Fibroblast of lung (primary cell): Measurements from ENCODE around the gene CUBN. TPM values are rescaled to one million over a fixed set of nuclear protein-coding genes. Genes with fewer than 3 reads are reported as not detected.
A peak's percentile ranks its signal among the peaks of the same experiment; 100 is the strongest.

Source experiments
- DNase-seq, 2 donors: peaks; one replicate each; pipeline versions ENCODE4 v3.0.0 to v3.0.0-alpha.2; 2010; ENCODE audit warnings: low read depth in 2 of 2
- H2AFZ ChIP-seq: 2 replicates; pipeline ENCODE4 v1.5.1; 2012; ENCODE audit warnings: low read length, control low read depth, inconsistent platforms
- H3K27ac ChIP-seq: 2 replicates; pipeline ENCODE4 v1.5.1; 2011; ENCODE audit warnings: low read length, control low read depth; ENCODE audit not compliant: insufficient read depth
- H3K27me3 ChIP-seq: 2 replicates; pipeline ENCODE4 v1.5.1; 2011; ENCODE audit warnings: mild to moderate bottlenecking, low read length; ENCODE audit not compliant: control insufficient read depth, insufficient read depth
- H3K36me3 ChIP-seq: 2 replicates; pipeline ENCODE4 v1.5.1; 2011; ENCODE audit warnings: low read length; ENCODE audit not compliant: control insufficient read depth, insufficient read depth
- H3K4me1 ChIP-seq: 2 replicates; pipeline ENCODE4 v1.5.1; 2011; ENCODE audit warnings: low read length; ENCODE audit not compliant: control insufficient read depth, insufficient read depth; ENCODE audit errors: extremely low read depth
- H3K4me2 ChIP-seq: 2 replicates; pipeline ENCODE4 v1.5.1; 2011; ENCODE audit warnings: low read length, control low read depth; ENCODE audit not compliant: insufficient read depth; ENCODE audit errors: extremely low read depth
- H3K4me3 ChIP-seq, 4 experiments: fragments of 200-600 bp in 1 of 4; sonication (generic) in 1 of 4; replicated peaks in 1 of 4; 2 replicates each; pipeline ENCODE4 v1.5.1; 2011 to 2016; ENCODE audit warnings: low read length in 4 of 4, low read depth in 3 of 4, mild to moderate bottlenecking in 3 of 4, control low read depth in 2 of 4, inconsistent platforms in 1 of 4, mixed read lengths in 1 of 4; ENCODE audit not compliant: insufficient read depth in 1 of 4; ENCODE audit errors: control extremely low read depth in 1 of 4
- H3K79me2 ChIP-seq: 2 replicates; pipeline ENCODE4 v1.5.1; 2012; ENCODE audit warnings: mild to moderate bottlenecking, low read length, inconsistent platforms; ENCODE audit not compliant: control insufficient read depth, insufficient read depth
- H3K9ac ChIP-seq: 2 replicates; pipeline ENCODE4 v1.5.1; 2011; ENCODE audit warnings: mild to moderate bottlenecking, low read length, control low read depth; ENCODE audit not compliant: insufficient read depth
- H3K9me3 ChIP-seq: 2 replicates; pipeline ENCODE4 v1.5.1; 2012; ENCODE audit warnings: low read depth, low read length; ENCODE audit not compliant: control insufficient read depth, insufficient read depth
- H4K20me1 ChIP-seq: 2 replicates; pipeline ENCODE4 v1.5.1; 2011; ENCODE audit warnings: low read length; ENCODE audit not compliant: control insufficient read depth, insufficient read depth; ENCODE audit errors: extremely low read depth
- CTCF ChIP-seq, 2 donors: IDR thresholded peaks in 1 of 2; conservative IDR thresholded peaks in 1 of 2; 1 replicate in 1 of 2; 2 replicates in 1 of 2; pipeline ENCODE4 v1.5.1; 2011 to 2012; ENCODE audit warnings: low read length in 2 of 2, control low read depth in 1 of 2, inconsistent platforms in 1 of 2, low read depth in 1 of 2, mild to moderate bottlenecking in 1 of 2
- EZH2 ChIP-seq: IDR thresholded peaks from 2 replicates; pipeline ENCODE4 v1.5.1; 2012; ENCODE audit warnings: low read length, control low read depth, mild to moderate bottlenecking; ENCODE audit errors: missing control alignments
- polyA plus RNA-seq, 2 donors: library from polyadenylated mRNA; depleted of rRNA in 1 of 2; stranded (reverse) in 1 of 2; unstranded in 1 of 2; fragments of >200 nt; gene quantifications; 2 replicates each; pipeline ENCODE4 v1.2.1, GENCODE V29; 2011 to 2012; ENCODE audit warnings: missing spikeins in 1 of 2
- total RNA-seq: library from RNA; depleted of rRNA; stranded (reverse); fragments of >200 nt; gene quantifications from 2 replicates; pipeline ENCODE4 v1.2.1, GENCODE V29; 2014

The CUBN gene
- total and polyA plus RNA-seq, 2 donors (not counting 1 experiment from before 2014, with no cell fraction given) = 1.3 to 1.5 TPM

GRCh38 chr10:16789261-16789660 is 340.4 kb downstream of the CUBN start:
- no peak overlapping the region for H3K4me2 ChIP-seq
- no peak overlapping the region for H3K27ac ChIP-seq
- H3K9me3 ChIP-seq = no peaks in the 10 kb centered on the region
- no peak overlapping the region for H3K9ac ChIP-seq
- TF ChIP-seq EZH2 (no peak), CTCF (conservative IDR thresholded peaks at IDR 0.05 in 1 of 2, IDR thresholded peaks at IDR 0.05 in 1 of 2; ENCODE audit: low read depth in 1 of 2, low read length in 2 of 2) (no peak)
- no peak overlapping the region for H3K4me3 ChIP-seq
- H3K27me3 ChIP-seq = no peaks in the 10 kb centered on the region
- no peaks in the 10 kb centered on the region for H3K4me1 ChIP-seq
- H4K20me1 ChIP-seq = no peaks in the 10 kb centered on the region
- peaks cover 13% of the 10 kb centered on the region for H3K79me2 ChIP-seq
- no peaks in the 10 kb centered on the region for H3K36me3 ChIP-seq
- no peak overlapping the region for H2AFZ ChIP-seq
- peak in 1 of 2 donors; percentile 33 for DNase-seq

GRCh38 chr10:16788778-16789177 is 340.8 kb downstream of the CUBN start:
- H3K9me3 ChIP-seq = no peaks in the 10 kb centered on the region
- H3K27ac ChIP-seq = no peak overlapping the region
- no peak overlapping the region for H3K4me2 ChIP-seq
- no peak for DNase-seq
- no peak overlapping the region for H2AFZ ChIP-seq
- no peak overlapping the region for H3K9ac ChIP-seq
- no peak for TF ChIP-seq CTCF (conservative IDR thresholded peaks at IDR 0.05 in 1 of 2, IDR thresholded peaks at IDR 0.05 in 1 of 2; ENCODE audit: low read depth in 1 of 2, low read length in 2 of 2)
- no peaks in the 10 kb centered on the region for H3K27me3 ChIP-seq
- H3K79me2 ChIP-seq = peaks cover 13% of the 10 kb centered on the region
- H3K4me1 ChIP-seq = no peaks in the 10 kb centered on the region
- no peaks in the 10 kb centered on the region for H3K36me3 ChIP-seq
- no peak overlapping the region for H3K4me3 ChIP-seq
- no peaks in the 10 kb centered on the region for H4K20me1 ChIP-seq

GRCh38 chr10:16788125-16788524 is 341.5 kb downstream of the CUBN start:
- no peak overlapping the region for H3K4me3 ChIP-seq
- H3K27me3 ChIP-seq = no peaks in the 10 kb centered on the region
- H3K36me3 ChIP-seq = no peaks in the 10 kb centered on the region
- no peak overlapping the region for H2AFZ ChIP-seq
- H3K9ac ChIP-seq = no peak overlapping the region
- no peak for DNase-seq
- H3K79me2 ChIP-seq = peaks cover 13% of the 10 kb centered on the region
- no peaks in the 10 kb centered on the region for H3K4me1 ChIP-seq
- H3K4me2 ChIP-seq = no peak overlapping the region
- no peak for TF ChIP-seq EZH2
- no peaks in the 10 kb centered on the region for H3K9me3 ChIP-seq
- H3K27ac ChIP-seq = no peak overlapping the region
- H4K20me1 ChIP-seq = no peaks in the 10 kb centered on the region
